NCI-H524 treated with DMSO at 0.1 percent for 48 hours (cell line): ENCODE measurements around the gene SLCO2A1.

Experiments used
- DNase-seq: peaks from one replicate; lab custom pipeline; 2025; lab: John Stamatoyannopoulos, UW

SLCO2A1 gene

GRCh38 chr3:133999891-134000685 is 29.6 kb downstream of the SLCO2A1 start:
- DNase-seq, result no peak

- DNase-seq, result no peak
These were observed 31.0 kb downstream of the SLCO2A1 start for GRCh38 chr3:133998691-133999241.

- DNase-seq, result no peak
These were observed 31.7 kb downstream of the SLCO2A1 start for GRCh38 chr3:133997871-133998635.

DNA sequence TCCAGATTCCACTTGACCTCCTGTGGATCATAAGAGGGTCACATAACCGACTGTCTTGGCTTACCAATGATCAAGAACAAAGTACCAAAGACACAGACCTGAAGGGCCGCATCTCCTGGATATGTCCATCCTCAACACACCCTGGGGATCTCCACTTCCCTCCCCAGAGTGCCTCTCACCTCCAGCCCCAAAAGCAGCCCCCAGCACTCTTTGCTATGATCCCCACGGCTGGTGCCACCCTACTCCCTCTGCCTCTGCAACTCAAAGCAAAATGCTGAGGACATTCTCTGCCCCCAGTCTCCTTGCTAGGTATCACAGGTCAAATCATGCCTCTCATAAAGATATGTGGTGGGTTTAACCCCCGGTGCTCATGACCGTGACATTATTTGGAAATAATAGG is 32.7 kb downstream of the SLCO2A1 start:
- DNase-seq, result no peak

DNA sequence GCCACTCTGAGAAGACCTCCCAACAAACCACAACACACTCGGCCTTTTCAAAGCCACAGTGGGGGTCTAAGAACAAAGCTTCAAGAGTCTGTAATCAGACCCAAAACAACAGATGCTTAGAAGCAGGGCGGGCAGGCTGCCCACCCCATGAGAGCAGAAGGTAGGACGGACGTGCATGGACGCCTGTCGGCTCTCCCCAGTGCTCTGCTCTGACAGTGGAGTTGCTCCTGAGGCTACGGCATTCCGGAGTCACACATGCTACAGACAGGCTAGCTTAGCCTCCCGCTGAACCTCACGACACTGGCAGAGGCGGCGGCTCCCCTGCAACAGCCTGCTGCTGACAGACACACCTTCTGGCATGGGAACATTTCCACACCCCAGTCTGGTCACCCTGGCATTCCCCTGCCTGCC is 33.5 kb downstream of the SLCO2A1 start:
- DNase-seq, result peak; percentile 88

DNA sequence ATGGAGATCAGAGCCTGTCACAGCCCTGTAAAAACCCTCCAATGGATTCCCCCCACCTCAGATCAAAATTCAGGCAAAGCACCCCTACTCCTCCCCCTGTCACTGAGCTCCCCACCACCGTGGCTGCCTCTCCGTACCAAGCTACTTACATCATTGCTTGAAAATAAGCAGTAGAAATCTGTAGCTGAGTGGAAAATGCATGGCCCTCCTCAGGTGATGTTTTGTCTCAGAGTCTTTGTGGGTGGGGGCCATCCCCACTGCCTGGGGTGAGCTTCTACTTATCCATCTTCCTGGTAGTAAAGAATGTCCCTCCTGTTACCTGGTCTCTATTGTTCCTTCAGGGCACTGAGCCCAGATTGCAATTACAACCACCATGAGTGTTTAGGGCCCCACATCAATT is 34.5 kb downstream of the SLCO2A1 start:
- no peak for DNase-seq

DNA sequence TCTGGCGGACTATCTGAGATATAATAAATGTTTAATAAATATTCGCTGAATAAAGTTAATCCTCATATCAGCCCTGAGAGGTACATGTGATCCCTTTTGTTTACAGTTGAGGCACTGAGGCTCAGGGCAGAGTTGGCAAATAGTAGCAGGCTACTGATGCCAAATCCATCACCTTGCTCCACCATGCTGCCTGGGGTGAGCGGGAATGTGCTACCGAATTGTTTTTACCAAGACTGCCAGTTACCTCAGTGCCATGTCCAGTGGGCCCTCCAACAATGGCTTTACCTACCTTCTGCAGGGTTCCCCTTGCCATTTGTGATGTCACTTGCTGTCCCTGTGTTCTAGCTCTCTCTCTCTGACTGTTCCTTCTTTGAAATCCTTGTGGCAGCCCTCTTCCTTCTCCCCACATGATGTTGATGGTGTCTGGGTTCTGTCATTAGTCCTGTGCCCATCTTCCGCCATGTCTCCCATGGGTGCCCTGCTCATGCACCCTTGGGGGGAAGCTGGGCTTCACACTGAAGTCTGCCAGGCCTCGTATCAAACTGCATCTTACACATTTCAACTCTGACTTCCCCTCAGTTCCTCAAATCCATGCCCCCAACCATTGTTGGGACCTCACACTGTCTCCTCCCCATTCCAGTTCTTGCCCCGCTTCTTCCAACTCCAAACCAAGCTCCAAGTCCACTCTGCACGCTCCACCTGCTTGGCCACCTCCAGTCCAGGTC is 35.4 kb downstream of the SLCO2A1 start:
- DNase-seq, result no peak

DNA sequence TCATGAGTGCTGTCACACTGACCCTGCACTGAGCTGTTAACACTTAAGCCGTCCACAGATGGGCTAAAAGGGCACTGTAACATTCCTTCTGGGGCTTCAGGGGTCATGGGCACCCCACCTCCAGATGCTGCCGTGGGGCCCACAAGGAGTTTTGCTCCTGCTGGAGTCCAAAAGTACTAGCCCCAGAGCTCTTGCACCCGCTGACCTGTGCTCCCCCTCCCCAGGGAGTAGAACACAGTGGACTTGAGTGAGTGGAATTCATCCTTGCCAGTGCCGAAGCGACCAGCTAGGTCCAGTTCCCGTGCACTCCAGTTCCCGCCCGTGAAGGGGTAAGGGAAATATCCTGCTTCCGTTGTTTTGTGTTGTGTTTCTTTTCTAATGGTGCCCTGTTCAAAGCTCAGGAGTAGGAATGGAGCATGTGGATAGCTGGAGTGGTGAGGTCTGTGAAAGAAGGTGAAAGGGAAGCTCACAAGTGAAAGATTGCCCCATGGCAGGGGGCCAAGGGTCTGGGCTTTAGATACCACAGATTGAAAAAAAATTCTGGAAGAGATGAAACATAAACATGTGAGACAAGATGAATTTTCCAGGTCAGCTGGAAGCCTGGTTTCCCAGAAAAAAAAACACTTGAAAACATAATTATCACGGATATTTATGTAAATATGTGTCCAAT is 36.6 kb downstream of the SLCO2A1 start:
- DNase-seq, result no peak

GRCh38 chr3:133992381-133992780 is 37.3 kb downstream of the SLCO2A1 start:
- DNase-seq, result no peak

DNA sequence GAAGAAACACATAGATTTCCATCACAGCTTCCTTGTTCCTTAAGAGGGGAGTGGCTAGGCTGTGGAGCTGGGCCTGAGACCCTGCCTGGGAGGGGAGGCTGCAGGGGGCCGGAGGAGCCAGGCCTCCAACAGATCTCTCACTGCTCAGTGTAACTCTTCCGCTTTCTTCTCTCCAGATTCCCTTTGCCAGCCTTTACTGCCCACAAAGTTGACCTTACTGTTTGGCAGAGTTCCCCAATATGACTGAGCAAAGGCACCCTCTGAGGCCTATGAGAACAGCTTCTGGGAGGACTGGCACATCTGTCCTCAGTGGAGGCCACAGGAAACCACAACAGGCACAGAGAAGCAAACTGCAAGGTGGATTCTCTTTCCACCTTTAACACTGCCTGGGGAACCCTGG is 38.1 kb downstream of the SLCO2A1 start:
- no peak for DNase-seq

- DNase-seq, result no peak
These were observed 38.5 kb downstream of the SLCO2A1 start for GRCh38 chr3:133991209-133991608.

DNA sequence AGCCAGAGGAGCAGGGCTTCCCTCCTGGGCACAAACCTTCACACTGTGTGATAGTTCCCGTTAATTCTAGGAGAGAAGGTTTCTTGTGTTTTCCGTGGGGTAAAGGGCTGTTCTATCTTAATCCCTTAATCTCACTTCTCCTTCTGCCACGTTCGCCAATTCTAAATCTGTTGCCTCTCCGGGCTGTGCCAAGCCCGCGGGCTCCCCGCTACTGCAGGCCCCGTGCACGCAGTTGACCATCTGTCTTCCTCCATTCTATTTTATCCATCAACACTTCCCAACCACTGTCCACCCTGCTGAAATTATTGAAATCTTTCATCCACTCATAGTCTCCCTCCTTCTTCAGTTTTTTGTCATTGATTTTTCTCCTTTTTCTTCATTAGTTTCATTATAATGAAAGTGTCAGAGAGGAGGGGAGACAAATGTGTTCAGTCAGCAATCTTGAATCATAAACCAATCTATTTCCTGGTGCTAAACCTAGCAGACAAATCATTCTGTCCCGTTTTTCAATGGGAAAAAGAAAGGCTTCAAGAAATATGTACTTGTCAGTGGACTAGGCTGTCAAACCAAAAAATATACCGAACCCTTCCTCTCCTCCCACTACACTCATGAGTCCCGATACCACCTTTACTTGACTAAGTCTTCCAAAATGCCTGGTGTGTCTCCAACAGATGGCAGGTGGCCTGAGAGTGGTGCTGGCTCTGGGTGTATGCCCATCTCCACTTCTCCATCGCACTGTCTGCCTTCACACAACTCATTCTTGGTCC is 39.6 kb downstream of the SLCO2A1 start:
- DNase-seq, result peak; percentile 98

DNA sequence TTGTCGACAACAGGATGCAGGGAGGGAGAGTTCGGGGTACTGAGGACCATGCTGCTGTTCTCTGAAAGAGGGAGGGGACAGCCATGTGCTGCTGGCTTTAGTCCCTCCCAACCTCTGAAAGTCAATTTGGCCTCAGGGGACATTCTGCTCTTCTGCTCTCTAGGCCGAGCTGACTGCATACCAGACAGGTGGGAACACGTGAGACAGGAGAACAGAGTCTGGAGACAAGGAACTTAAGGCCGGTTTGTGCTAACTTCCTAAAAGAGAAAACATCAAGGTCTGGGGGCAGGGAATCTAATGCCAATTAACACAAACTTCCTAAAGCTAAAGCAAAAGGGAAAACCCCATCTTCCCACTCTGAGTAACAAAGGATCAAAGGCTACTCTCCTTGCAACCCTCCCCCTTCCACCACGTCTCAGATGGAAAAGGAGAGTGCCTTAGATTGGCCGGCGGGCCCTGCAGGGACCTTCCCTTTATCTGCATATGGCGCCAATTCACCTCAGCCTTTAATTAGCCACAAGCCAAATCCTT is 41.0 kb downstream of the SLCO2A1 start:
- no peak for DNase-seq

DNA sequence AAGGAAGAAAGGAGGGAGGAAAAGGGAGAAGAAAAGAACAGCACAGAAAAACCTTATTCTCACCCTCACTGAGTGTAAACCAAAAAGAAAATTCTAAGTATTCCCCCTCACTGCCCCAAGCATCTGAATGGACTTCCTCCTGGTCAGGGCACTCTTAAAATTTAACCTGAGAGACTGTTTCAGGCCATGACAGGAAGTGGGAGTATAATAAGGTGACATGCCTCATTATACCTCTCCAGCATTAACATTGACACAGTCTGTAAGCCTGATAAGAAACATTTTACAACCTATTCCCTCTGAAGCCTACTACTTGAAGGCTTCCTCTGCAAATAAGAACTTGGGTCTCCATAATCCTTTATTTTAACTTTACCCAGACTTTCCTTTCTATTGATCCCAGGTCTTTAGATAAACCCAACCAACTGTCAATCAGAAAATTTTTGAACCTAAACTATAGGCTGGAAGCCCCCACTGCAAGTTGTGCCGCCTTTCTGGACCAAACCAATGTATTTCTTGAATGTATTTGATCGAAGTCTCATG is 41.7 kb downstream of the SLCO2A1 start:
- no peak for DNase-seq

GRCh38 chr3:133987136-133987535 is 42.6 kb downstream of the SLCO2A1 start:
- no peak for DNase-seq

GRCh38 chr3:133986311-133986710 is 43.4 kb downstream of the SLCO2A1 start:
- DNase-seq, result no peak

- DNase-seq, result no peak
These were observed 44.8 kb downstream of the SLCO2A1 start for GRCh38 chr3:133984975-133985374.

DNA sequence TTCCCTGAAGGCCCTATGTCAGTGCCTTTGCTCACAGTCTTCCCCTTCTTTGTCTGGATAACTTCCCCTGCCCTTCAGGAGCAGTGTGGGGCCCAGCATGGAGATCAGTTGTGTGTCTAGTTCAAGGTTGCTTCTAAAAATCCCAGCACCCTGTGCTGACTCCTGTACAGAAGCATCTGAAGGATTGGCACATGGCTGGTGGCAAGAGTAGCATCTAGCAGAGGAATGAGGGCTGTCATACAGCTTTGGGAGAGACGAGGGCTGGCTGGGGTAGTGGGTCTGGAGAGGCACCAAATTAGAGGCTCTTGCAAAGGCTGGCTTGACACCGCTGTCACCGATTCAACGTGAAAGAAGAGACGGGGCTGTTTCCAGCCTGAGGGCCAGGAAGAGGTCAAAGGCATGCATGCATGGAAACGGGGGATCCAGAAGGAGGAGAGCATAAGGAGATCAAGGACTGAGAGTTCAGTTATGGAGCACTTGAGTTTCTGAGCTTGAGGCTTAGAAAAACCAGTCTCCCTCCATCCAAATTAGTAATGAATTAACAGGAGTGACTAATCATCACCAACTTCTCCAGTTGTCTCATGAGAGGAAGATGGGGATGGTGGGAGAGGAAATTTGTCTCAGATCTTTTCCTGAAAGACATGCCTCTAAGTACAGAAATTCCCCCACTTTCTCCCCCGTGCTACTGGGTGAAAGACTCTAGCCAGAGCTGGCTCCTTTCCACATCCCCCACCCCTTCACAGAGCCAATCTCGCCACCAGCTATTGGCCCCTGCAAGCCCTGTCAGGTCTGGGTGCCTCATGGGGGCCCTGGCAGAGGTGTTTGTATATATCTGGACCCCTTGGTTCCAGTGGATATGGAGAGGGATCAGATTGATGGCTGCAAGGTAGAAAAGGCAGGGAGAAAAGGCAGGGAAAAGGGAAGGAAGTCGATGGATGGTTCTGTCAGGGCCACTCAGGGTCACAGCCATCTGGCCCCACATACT is 45.9 kb downstream of the SLCO2A1 start:
- no peak for DNase-seq

GRCh38 chr3:133983126-133983525 is 46.6 kb downstream of the SLCO2A1 start:
- DNase-seq, result no peak
